Measurements from ENCODE around the gene HOXB4.

HOXB4 gene

DNA sequence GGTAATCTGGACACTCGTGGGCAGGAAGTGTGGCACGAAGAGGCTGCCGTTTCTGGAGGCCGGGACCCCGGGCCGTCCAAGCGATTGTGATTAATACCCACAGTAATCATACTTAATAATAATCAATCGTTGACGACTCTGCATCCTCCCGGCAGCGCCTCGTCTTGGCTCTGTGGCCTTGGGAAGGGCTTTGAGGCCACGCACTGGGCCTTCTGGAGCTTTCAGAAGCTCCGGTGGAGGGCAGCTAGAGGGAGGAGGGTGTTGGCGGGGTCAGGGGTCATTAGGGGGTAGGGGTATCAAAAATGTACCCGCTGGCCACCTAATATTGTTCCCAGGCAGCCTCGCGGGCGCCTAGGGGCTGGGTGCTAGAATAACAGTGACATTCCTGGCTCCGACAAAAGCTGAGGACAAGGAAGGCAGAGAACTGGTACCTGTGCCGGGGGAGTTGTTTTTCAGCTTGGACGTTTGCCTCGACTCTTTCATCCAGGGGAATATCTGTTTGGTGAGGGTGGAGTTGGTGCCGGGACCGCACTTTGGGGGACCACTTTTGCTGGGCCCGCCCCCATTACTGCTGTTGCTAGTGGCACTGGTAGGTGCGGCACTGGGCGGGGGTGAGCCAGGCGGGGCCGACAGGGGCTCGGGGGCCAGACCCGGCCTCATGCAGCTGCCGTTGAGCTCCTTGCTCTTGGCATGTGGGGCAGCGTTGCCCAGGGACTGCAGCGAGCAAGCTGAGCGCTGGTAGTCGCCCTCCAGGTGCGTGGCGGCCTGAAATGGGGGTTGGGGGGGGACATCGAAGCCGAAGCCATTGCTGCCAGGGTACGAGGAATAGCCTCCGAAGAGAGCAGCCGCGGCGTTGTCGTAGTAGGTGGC is 26.3 kb downstream of the HOXB4 start:
- Histone ChIP-seq H3K9me3 (ENCODE audit: control insufficient read depth in 1 of 2, low read length in 2 of 2) (no peaks in the 10 kb centered on the region), H3K4me1 (ENCODE audit: control insufficient read depth in 1 of 2, insufficient read depth in 2 of 2, low read length in 2 of 2) (peaks cover 11 to 56% of the 10 kb centered on the region in 2 donors), H3K4me3 (ENCODE audit: low read depth in 1 of 2, low read length in 2 of 2) (peak overlapping the region in 1 of 2 donors; percentile 38), H3K27ac (ENCODE audit: low read length) (peak overlapping the region; percentile 63), H3K36me3 (ENCODE audit: control insufficient read depth in 1 of 2, insufficient read depth in 2 of 2, low read length in 2 of 2) (no peaks in the 10 kb centered on the region), H3K27me3 (ENCODE audit: low read depth, low read length) (peaks cover 4% of the 10 kb centered on the region)

DNA sequence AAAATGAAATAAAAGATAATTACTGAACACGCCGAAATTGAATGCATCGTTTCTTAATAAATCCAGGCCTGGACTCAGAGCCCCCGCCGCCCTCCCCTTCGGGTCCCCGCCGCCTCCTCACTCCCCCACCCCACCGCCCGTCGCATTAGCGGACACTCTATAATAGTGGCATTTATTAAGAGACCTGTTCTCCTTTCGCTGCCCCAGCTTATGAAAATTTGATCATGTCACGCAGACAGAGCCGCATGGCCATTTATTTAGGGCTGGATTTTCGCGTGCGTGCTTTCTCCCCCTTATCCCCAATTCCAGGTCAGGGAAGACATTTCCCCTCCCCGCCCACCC is 27.0 kb downstream of the HOXB4 start:
- Histone ChIP-seq H3K4me3 (ENCODE audit: low read depth in 1 of 2, low read length in 2 of 2) (no peak overlapping the region), H3K27me3 (ENCODE audit: low read depth, low read length) (peaks cover 4% of the 10 kb centered on the region), H3K27ac (ENCODE audit: low read length) (peak overlapping the region; percentile 63), H3K9me3 (ENCODE audit: control insufficient read depth in 1 of 2, low read length in 2 of 2) (no peaks in the 10 kb centered on the region), H3K36me3 (ENCODE audit: control insufficient read depth in 1 of 2, insufficient read depth in 2 of 2, low read length in 2 of 2) (no peaks in the 10 kb centered on the region), H3K4me1 (ENCODE audit: control insufficient read depth in 1 of 2, insufficient read depth in 2 of 2, low read length in 2 of 2) (peaks cover 8 to 56% of the 10 kb centered on the region in 2 donors)

DNA sequence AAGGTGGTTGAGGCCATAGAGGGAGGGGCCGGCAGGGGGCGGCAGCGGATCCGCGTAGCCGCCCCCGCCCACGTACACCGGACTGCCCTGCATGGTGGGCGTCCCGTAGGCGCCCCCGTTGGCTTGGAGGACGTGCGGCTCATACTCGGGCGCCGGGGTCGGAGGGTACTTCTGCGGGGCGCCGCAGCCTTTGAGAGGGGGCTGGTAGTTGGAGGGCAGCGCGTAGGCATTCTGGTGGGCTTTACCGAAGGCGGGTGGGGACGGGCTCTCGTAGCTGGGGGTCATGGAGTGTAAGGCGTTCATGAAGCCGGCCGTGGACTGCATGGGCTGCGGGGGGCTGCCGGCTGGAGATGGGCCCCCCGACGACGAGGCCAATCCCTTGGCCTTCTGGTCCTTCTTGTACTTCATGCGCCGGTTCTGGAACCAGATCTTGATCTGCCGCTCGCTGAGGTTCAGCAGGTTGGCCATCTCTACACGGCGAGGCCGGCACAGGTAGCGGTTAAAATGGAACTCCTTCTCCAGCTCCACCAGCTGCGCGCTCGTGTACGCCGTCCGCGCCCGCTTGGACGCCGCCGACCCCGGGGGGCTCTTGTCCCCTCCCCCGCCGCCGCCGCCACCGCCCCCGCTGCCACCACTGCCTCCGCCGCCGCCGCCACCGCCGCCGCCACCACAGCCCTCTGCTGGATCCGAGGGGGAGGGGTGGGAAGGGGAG is 27.5 kb downstream of the HOXB4 start:
- peak overlapping the region in 1 of 2 donors; percentile 47 for H3K4me3 ChIP-seq (ENCODE audit: low read depth in 1 of 2, low read length in 2 of 2)
- H3K27ac ChIP-seq (ENCODE audit: low read length), result peak overlapping the region; percentile 87
- H3K36me3 ChIP-seq (ENCODE audit: control insufficient read depth in 1 of 2, insufficient read depth in 2 of 2, low read length in 2 of 2), result no peaks in the 10 kb centered on the region
- peaks cover 4% of the 10 kb centered on the region for H3K27me3 ChIP-seq (ENCODE audit: low read depth, low read length)
- H3K9me3 ChIP-seq (ENCODE audit: control insufficient read depth in 1 of 2, low read length in 2 of 2), result no peaks in the 10 kb centered on the region
- peaks cover 10 to 57% of the 10 kb centered on the region in 2 donors for H3K4me1 ChIP-seq (ENCODE audit: control insufficient read depth in 1 of 2, insufficient read depth in 2 of 2, low read length in 2 of 2)

DNA sequence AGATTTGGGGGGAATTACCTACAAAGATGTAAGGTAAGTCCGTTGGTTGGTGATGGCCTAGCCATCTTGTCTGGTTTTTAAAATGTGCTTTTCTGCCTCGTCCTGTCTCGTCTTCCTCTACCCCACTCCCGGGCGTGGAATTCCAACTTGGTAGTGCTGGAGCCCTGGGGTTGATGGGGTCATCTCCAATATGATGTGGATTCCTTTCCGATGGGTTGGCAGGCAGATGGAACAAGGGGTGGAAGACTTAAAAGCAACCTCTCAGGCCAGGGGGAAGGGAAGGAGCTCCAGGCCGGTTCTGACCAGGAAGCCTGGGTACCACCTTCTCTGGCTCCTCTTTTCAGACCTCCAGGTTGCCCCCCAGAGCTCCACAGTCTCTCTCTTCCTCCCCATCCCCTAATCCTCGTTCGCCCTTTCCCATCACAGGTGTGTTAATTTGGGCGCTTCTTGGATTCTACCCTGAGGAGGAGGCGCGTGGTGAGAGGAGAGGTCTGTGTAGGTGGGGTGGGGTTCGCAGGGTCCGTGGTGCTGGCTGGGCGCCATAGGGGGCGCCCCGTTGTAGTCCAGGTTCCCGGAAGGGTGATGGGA is 28.1 kb downstream of the HOXB4 start:
- H3K27me3 ChIP-seq (ENCODE audit: low read depth, low read length), result peaks cover 8% of the 10 kb centered on the region

DNA sequence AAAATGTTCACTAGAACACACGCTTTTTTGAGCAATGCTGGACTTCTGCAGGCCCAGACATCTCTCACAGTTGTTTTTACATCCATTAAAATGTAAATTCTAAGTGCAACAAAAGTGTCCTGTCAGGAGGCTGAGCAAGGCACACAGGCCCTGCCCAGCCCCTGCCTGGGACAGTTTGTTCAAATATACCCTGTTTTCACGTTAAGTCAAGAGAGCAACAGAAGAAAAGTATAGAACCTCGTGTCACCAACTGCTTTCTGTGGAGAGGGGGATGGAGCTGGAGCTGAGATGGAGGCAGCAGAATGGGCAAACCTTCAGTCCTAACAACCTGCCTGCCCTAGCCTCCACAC is 28.9 kb downstream of the HOXB4 start:
- Histone ChIP-seq H3K9me3 (ENCODE audit: control insufficient read depth in 1 of 2, low read length in 2 of 2) (no peaks in the 10 kb centered on the region), H3K27ac (ENCODE audit: low read length) (peak overlapping the region; percentile 87), H3K4me1 (ENCODE audit: control insufficient read depth in 1 of 2, insufficient read depth in 2 of 2, low read length in 2 of 2) (peaks cover 17 to 65% of the 10 kb centered on the region in 2 donors), H3K27me3 (ENCODE audit: low read depth, low read length) (peaks cover 5% of the 10 kb centered on the region), H3K4me3 (ENCODE audit: low read depth in 1 of 2, low read length in 2 of 2) (no peak overlapping the region), H3K36me3 (ENCODE audit: control insufficient read depth in 1 of 2, insufficient read depth in 2 of 2, low read length in 2 of 2) (no peaks in the 10 kb centered on the region)

More for the DNA sequence above, 28.1 kb downstream of the HOXB4 start:
- H3K4me1 ChIP-seq (ENCODE audit: control insufficient read depth in 1 of 2, insufficient read depth in 2 of 2, low read length in 2 of 2), result peaks cover 16 to 64% of the 10 kb centered on the region in 2 donors
- H3K27ac ChIP-seq (ENCODE audit: low read length), result peak overlapping the region; percentile 87
- H3K9me3 ChIP-seq (ENCODE audit: control insufficient read depth in 1 of 2, low read length in 2 of 2), result no peaks in the 10 kb centered on the region
- H3K4me3 ChIP-seq (ENCODE audit: low read depth in 1 of 2, low read length in 2 of 2), result peak overlapping the region in 1 of 2 donors; percentile 47
- no peaks in the 10 kb centered on the region for H3K36me3 ChIP-seq (ENCODE audit: control insufficient read depth in 1 of 2, insufficient read depth in 2 of 2, low read length in 2 of 2)

DNA sequence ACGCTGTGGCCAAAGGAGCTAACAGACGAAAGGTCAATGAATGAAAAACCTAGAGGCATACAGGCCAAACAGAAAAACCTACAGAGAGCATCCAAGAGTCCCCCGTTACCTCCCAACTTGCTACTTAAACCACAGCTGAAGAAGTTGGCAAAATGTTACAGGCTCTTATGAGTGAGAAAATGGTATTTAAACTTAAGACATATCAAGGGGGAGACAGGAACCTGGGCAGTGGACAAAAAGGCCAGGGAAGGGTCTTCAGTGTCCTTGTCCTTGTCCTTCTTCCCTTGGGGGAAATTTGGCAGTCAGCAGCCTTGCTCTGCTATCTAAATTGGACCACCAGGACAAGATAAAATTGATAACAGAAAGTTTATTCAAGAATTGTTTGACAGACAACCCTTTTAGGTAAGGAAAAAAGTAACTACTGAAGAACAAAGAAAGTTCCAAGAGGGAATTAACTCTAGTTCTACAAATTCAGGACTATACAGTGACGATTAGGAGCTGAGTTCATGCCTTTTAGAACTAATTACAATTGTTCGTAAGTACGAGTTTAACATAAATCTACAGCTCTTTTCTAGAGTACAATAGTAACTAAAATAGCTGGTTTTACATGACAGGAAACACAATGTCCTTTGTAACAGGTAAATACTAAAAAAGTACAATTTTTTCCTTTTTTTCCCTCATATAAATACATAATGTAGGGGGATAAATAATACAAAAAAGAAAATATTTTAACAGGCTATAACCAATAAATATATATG is 29.4 kb downstream of the HOXB4 start:
- peak overlapping the region; percentile 84 for H3K27ac ChIP-seq (ENCODE audit: low read length)
- peak overlapping the region; percentile 1 to 25 for H3K4me3 ChIP-seq (ENCODE audit: low read depth in 1 of 2, low read length in 2 of 2)
- peaks cover 4% of the 10 kb centered on the region for H3K27me3 ChIP-seq (ENCODE audit: low read depth, low read length)
- peaks cover 17 to 65% of the 10 kb centered on the region in 2 donors for H3K4me1 ChIP-seq (ENCODE audit: control insufficient read depth in 1 of 2, insufficient read depth in 2 of 2, low read length in 2 of 2)
- no peaks in the 10 kb centered on the region for H3K9me3 ChIP-seq (ENCODE audit: control insufficient read depth in 1 of 2, low read length in 2 of 2)
- no peaks in the 10 kb centered on the region for H3K36me3 ChIP-seq (ENCODE audit: control insufficient read depth in 1 of 2, insufficient read depth in 2 of 2, low read length in 2 of 2)

DNA sequence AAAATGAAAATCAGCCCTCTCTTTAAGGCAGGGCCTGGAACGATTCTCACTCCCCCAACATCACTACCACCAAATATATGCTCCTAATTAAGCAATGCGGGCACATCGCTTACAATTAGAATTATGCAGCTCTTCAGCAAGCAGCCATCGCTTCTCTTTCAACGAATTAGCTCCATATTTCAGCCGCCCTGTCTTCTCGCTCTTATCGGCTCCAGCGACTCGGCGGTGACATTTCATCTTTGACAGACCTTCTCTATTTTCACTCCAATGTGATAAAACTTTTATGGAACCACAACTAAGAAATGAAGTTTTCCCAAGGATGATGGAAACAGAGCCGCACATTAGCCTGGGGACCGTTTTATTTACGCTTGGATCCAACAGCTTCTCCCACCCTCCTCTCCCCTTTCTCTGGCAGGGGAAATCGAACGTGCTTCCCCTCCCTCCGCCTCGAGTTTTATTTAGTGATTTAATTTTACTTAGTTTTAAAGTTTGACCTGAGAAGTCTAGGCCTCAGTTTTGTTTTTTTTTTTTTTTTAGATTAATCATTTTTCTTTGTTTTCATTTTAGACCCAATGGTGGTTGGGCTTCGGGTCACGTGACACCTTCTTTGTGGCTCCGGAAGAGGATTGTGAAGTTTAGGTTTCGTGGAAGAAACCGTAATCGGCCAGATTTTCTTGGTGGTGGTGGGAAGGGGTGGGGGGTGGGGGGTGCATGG is 30.2 kb downstream of the HOXB4 start:
- Histone ChIP-seq H3K27ac (ENCODE audit: low read length) (peak overlapping the region; percentile 84), H3K4me1 (ENCODE audit: control insufficient read depth in 1 of 2, insufficient read depth in 2 of 2, low read length in 2 of 2) (peaks cover 13 to 62% of the 10 kb centered on the region in 2 donors), H3K9me3 (ENCODE audit: control insufficient read depth in 1 of 2, low read length in 2 of 2) (no peaks in the 10 kb centered on the region), H3K36me3 (ENCODE audit: control insufficient read depth in 1 of 2, insufficient read depth in 2 of 2, low read length in 2 of 2) (no peaks in the 10 kb centered on the region), H3K4me3 (ENCODE audit: low read depth in 1 of 2, low read length in 2 of 2) (peak overlapping the region; percentile 22 to 46), H3K27me3 (ENCODE audit: low read depth, low read length) (peaks cover 4% of the 10 kb centered on the region)

DNA sequence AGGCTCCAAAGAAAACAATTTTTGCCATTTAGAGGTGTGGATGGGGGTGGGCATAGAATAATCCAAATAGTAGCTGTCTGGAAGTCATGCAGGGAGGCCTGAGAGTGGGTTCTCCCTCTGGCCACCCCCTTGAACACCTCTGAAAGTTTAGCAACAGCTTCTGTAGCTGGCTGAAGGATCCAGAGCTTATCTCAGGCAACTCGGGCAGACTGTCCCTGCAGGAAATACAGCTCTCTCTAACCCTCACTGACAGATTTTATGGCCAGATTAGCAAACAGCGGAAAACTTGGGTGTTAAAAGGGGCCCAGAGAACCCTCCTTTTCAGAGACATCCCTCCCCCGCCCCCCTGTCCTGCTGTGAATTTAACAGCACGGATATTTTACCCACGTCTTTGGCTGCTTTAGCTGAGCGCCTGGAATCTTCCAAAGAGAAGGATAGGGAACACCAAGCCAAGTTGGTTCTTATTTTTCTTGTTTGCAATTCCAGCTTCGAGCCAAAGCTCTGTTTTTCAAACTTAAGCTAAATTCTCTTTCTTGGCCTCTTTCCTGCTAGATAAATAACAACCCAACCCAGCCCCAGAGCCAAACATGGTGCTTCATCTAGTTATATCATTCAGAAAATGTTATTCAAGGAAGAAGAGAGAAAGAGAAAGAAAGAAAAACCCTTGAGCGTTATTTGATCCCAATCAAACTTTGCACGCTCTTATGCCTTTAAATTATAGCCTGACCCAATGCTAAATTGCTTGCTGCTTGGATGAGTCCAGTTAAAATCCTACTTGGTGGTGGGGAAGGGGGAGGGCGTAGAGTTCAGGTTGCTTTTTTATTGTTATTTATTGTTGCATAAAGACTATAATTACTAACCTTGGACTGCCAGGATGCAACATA is 31.0 kb downstream of the HOXB4 start:
- H3K4me3 ChIP-seq (ENCODE audit: low read depth in 1 of 2, low read length in 2 of 2), result peak overlapping the region; percentile 22 to 46
- peaks cover 13 to 58% of the 10 kb centered on the region in 2 donors for H3K4me1 ChIP-seq (ENCODE audit: control insufficient read depth in 1 of 2, insufficient read depth in 2 of 2, low read length in 2 of 2)
- peaks cover 4% of the 10 kb centered on the region for H3K27me3 ChIP-seq (ENCODE audit: low read depth, low read length)

DNA sequence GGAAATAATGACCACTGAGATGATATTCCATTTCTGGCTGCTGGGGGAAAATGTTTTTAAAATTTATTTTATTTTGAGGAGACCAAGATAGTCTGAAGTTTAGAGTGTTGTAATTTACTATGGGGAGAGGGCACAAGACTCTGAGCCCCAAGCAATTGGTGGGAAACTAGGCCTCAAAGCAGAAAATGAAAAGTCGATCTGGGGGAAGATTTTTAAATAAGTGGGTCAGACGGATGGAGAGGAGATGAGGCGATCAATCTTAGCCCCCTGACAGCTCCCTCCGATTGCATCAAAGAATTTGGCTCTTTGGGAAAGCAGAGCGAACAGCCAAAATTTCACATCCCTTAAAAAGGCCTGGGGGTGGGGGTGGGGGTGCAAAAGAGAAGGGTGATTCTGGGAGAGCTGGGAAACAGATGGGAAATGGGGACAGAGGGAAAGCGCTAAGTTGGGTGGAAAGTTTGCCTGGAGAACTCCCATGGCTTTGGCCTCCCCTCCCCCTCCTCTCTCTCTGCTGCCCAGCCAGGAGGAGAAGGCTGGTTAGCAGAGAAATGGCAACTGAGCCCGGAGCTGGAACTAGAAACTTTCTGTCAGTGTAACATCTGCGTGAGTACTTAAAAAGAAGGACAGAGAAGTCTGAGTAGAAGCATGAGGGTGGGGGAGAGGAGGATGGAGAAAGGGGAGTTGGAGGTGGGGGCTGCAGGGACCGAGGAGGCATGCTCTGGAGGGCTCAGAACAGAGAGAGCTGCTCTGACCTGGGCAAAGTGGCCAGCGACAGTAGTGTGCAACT is 31.8 kb downstream of the HOXB4 start:
- peaks cover 4% of the 10 kb centered on the region for H3K27me3 ChIP-seq (ENCODE audit: low read depth, low read length)
- peak overlapping the region; percentile 22 to 46 for H3K4me3 ChIP-seq (ENCODE audit: low read depth in 1 of 2, low read length in 2 of 2)
- no peaks in the 10 kb centered on the region for H3K36me3 ChIP-seq (ENCODE audit: control insufficient read depth in 1 of 2, insufficient read depth in 2 of 2, low read length in 2 of 2)
- no peaks in the 10 kb centered on the region for H3K9me3 ChIP-seq (ENCODE audit: control insufficient read depth in 1 of 2, low read length in 2 of 2)
- H3K27ac ChIP-seq (ENCODE audit: low read length), result peak overlapping the region; percentile 84
- peaks cover 13 to 50% of the 10 kb centered on the region in 2 donors for H3K4me1 ChIP-seq (ENCODE audit: control insufficient read depth in 1 of 2, insufficient read depth in 2 of 2, low read length in 2 of 2)

More for the DNA sequence above, 31.0 kb downstream of the HOXB4 start:
- Histone ChIP-seq H3K36me3 (ENCODE audit: control insufficient read depth in 1 of 2, insufficient read depth in 2 of 2, low read length in 2 of 2) (no peaks in the 10 kb centered on the region), H3K9me3 (ENCODE audit: control insufficient read depth in 1 of 2, low read length in 2 of 2) (no peaks in the 10 kb centered on the region), H3K27ac (ENCODE audit: low read length) (peak overlapping the region; percentile 84)
